AG04449 (cell line): ENCODE data around the gene ASTL.

Experiments
- CTCF ChIA-PET: fragments of 350-600 bp; formaldehyde crosslinking; extraction: SDS; loops from one replicate; lab custom pipeline; 2021; ENCODE audit warnings: antibody characterized with exemption; lab: Yijun Ruan, JAX
- POLR2A ChIA-PET: fragments of 400-600, 350-600 bp; formaldehyde crosslinking; extraction: SDS; loops from one replicate; lab custom pipeline; 2020; ENCODE audit warnings: antibody characterized with exemption, inconsistent platforms; lab: Yijun Ruan, JAX
- DNase-seq: peaks from one replicate; pipeline ENCODE4 v3.0.0-alpha.2; 2010; ENCODE audit warnings: low read depth, low spot score
- H3K4me3 ChIP-seq: 2 replicates; pipeline ENCODE4 v1.5.1; 2011; ENCODE audit warnings: low read depth, mild to moderate bottlenecking, control low read depth, low read length
- TF ChIP-seq, protein P1 (sequence below): IDR thresholded peaks from one replicate; pipeline ENCODE4 v1.5.1; 2011; ENCODE audit warnings: mild to moderate bottlenecking, moderate library complexity, low read length, control low read depth, inconsistent platforms; ENCODE audit not compliant: insufficient read depth; ENCODE audit errors: missing control alignments

Gene ASTL

DNA sequence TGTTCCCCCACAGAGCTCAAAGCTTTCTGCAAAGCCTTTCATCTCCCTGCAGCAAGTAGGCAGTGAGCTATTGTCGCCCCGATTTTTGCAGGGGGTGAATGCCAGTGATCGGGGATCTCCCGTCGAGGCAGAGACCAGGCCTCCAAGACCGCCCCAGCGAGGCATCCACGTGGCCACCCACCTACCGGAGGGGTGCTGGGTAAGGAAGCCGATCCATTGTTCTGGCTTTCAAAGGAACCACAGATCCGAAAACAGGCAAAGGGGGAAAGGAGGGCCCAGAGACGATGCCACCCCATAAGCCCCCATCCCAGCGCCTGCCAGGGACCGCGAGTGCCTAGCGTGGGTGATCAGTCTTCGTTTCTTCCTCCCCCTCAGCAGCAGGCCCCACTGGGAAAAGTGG is 24.4 kb downstream of the ASTL start:
- no peak for DNase-seq
- ChIA-PET POLR2A (no interaction called here), CTCF (interaction anchor here (0.6 to 2.7 kb wide), 4 partner anchors 10 to 121 kb away, joined by 3 to 12 read pairs (median 4); no protein-coding TSS in a partner anchor)
- H3K4me3 ChIP-seq, result no peak overlapping the region
- TF ChIP-seq, protein P1, sequence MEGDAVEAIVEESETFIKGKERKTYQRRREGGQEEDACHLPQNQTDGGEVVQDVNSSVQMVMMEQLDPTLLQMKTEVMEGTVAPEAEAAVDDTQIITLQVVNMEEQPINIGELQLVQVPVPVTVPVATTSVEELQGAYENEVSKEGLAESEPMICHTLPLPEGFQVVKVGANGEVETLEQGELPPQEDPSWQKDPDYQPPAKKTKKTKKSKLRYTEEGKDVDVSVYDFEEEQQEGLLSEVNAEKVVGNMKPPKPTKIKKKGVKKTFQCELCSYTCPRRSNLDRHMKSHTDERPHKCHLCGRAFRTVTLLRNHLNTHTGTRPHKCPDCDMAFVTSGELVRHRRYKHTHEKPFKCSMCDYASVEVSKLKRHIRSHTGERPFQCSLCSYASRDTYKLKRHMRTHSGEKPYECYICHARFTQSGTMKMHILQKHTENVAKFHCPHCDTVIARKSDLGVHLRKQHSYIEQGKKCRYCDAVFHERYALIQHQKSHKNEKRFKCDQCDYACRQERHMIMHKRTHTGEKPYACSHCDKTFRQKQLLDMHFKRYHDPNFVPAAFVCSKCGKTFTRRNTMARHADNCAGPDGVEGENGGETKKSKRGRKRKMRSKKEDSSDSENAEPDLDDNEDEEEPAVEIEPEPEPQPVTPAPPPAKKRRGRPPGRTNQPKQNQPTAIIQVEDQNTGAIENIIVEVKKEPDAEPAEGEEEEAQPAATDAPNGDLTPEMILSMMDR, result no peak

DNA sequence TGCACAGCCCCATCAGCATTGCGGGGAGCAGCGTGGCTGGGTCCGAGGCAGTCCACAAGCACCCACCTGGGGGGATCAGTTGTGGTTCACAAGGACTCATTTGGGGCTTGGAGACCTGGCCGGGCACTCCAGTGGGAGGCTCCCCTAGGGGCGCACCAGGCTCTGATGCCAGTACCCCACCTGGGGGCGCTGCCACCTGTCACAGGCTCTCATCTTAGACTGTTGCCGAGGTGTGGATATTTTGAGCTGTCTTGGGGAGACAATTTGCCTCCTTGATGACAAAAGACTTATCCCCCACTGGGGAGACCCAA is 25.0 kb downstream of the ASTL start:
- TF ChIP-seq, protein P1, result no peak
- no peak for DNase-seq
- ChIA-PET CTCF (interaction anchor here (0.6 to 2.7 kb wide), 3 partner anchors 39 to 121 kb away, joined by 3 to 12 read pairs (median 3); no protein-coding TSS in a partner anchor), POLR2A (no interaction called here)
- H3K4me3 ChIP-seq, result no peak overlapping the region

DNA sequence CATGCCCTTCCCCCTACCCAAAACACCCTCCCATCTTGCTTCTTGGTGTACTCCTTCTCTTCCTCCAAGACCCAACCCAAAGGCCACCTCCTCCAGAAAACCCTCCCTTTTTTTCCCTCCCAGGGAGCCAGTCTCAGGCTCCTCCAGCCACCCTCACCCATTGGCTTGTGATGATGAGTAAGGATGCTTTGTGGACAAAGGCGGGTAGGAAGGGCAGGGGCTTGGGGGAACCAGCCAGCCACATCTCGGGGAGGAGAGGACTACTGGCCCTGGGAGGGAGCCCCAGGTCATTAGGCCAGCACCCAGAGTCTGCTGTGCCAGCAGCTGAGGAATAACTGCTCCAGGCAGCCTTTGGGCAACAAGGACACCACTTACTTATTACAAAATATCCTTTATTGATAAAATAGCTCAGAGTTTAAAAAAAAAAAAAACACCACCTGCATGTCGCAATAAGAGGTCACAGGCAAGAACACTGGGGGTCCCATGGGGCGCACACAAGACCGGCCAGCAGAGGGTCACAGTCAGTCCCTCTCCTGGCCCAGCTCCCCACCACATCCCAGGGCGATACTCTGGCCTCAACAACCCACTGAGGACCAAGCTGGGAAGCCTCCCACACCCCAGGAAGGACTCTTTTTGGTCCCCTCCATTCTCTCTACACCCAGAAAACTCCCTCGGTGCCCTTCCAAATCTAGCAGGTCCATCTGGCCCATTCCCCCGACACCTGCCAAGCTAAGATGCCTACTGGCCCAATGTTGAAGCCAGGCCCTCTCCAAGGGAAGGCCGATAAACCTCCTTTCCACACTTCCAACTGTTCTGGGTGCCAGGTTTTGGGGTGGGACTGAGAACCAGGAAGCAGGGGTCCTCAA is 25.6 kb downstream of the ASTL start:
- ChIA-PET POLR2A (interaction anchor here (0.7 kb wide), 1 partner anchor 8 kb away, joined by 3 read pairs; no protein-coding TSS in a partner anchor), CTCF (interaction anchor here (1.7 to 2.4 kb wide), 2 partner anchors 38 to 91 kb away, joined by 3 to 7 read pairs; no protein-coding TSS in a partner anchor)
- DNase-seq, result no peak
- no peak overlapping the region for H3K4me3 ChIP-seq
- TF ChIP-seq, protein P1, result no peak

DNA sequence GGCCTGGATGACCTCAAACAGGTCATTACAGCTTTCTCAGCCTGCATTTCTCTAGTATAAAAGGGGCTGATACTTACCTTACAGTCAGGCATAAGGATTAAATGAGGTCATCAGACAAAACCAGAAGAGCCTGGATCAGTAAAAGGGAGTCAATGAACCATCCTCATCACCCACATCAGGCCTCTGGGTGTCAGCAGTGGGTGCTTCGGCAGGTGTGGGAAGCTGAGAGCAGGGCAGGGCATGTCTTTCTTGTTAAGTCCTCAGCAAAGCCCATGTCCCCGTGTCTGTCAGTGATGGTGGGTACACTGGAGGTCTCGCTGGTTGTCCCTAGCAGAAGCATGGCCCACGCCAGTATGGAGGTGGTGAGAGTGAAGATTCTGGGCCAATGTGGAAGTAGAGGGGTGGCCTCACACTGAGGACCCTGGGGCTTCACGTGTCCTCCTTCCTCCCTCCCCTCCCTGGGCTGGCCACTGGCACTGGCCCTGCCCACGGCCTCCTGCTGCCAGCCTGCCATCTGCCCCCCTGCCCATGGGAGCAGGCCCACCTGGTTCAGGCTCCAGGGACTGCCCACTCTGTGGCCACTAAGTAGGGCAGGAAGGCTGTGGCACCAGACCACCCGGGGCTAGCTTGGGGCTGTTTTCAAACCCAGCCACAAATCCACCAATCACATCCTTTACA is 26.3 kb downstream of the ASTL start:
- ChIA-PET POLR2A (interaction anchor here (0.7 kb wide), 1 partner anchor 7 kb away, joined by 3 read pairs; no protein-coding TSS in a partner anchor), CTCF (interaction anchor here (1.2 to 2.4 kb wide), 2 partner anchors 36 to 90 kb away, joined by 3 to 7 read pairs; no protein-coding TSS in a partner anchor)
- TF ChIP-seq, protein P1, result no peak
- no peak overlapping the region for H3K4me3 ChIP-seq
- no peak for DNase-seq

DNA sequence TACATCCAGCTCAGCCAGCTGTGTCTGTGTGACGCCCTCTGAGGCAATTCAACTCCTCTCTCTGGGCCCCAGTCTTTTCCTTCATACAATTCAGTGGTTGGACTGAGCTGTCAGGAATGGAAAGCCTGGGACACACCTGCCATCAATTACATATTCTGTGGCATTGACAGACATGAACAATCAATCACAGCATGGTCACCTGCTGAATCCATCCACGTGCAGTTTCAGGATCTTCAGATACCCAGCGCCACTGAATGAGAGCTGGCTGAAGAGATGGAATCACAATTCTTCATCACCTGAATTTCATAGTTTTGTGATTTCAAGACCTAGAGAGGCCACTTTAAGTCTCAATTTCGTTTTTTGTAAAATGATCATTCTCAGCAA is 27.1 kb downstream of the ASTL start:
- CTCF ChIA-PET, result interaction anchor here (1.2 to 2.4 kb wide), 2 partner anchors 36 to 89 kb away, joined by 3 to 7 read pairs; no protein-coding TSS in a partner anchor
- TF ChIP-seq, protein P1, result no peak
- POLR2A ChIA-PET, result no interaction called here
- no peak overlapping the region for H3K4me3 ChIP-seq
- DNase-seq, result no peak
